Fibroblast of lung (primary cell): ENCODE data around the gene GALNT1.

Experiments
- CTCF ChIP-seq, 2 donors: IDR thresholded peaks in 1 of 2; conservative IDR thresholded peaks in 1 of 2; 1 replicate in 1 of 2; 2 replicates in 1 of 2; pipeline ENCODE4 v1.5.1; 2011 to 2012; ENCODE audit warnings: low read length in 2 of 2, control low read depth in 1 of 2, inconsistent platforms in 1 of 2, low read depth in 1 of 2, mild to moderate bottlenecking in 1 of 2
- EZH2 ChIP-seq: IDR thresholded peaks from 2 replicates; pipeline ENCODE4 v1.5.1; 2012; ENCODE audit warnings: low read length, control low read depth, mild to moderate bottlenecking; ENCODE audit errors: missing control alignments

- TF ChIP-seq CTCF (conservative IDR thresholded peaks at IDR 0.05 in 1 of 2, IDR thresholded peaks at IDR 0.05 in 1 of 2; ENCODE audit: low read depth in 1 of 2, low read length in 2 of 2), result no peak
- no peak for TF ChIP-seq EZH2
Observed at GRCh38 chr18:35743916-35744315, 162.4 kb downstream of the GALNT1 start.
